ENCODE measurements around the gene MTAP. TPM values are rescaled to one million over a fixed set of nuclear protein-coding genes. Genes with fewer than 3 reads are reported as not detected.

Gene MTAP
- total RNA-seq, 4 donors from 2014 or later, result 3.6 to 65.8 (median 39.4) TPM

DNA sequence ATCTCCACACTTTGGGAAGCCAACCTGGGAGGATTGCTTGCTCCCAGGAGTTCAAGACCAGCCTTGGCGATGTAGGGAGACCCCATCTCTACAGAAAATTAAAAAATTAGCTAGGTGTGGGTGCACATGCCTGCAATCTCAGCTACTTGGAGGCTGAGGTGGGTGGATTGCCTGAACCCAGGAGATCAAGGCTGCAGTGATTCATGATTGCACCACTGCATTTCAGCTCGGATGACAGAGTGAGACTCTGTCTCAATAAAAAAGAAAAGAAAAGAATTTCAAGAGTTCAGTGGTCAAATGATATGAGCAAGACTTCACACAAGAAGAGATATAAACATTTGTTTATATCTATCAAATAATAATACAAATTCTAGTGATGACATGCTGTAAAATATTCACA lies 23.0 kb upstream of the MTAP start:
- intact Hi-C loops (cut with DNase I; ENCODE audit: low total_unique reads), result no loop called here
- TF ChIP-seq POLR2A (IDR thresholded peaks at IDR 0.05) (no peak), CTCF (IDR thresholded peaks at IDR 0.05) (no peak)
- H3K9me3 ChIP-seq, result no peaks in the 10 kb centered on the region
- no peak for DNase-seq
- H3K4me3 ChIP-seq, result no peak overlapping the region
- no peaks in the 10 kb centered on the region for H3K27me3 ChIP-seq
- no peak overlapping the region for H3K27ac ChIP-seq
- H3K4me1 ChIP-seq, result no peaks in the 10 kb centered on the region
- no peaks in the 10 kb centered on the region for H3K36me3 ChIP-seq

DNA sequence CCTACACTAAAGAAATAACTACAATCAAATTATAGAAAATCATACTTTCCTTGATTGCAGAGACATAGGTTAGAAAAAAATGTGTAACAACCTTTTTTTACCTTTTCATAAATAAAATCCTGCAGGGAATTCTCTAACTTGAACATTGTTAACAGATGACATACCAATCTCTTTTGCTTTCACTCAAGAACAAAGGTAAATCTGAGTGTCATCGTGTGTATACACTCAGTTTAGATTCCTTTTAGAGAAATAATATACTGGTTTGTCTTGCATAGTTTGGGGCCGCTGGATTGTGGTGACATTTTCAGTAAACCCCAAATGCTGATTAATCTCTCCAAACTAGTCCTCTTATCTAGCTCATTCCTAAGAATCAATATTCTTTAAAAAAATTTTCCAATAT lies 20.8 kb upstream of the MTAP start:
- TF ChIP-seq POLR2A (IDR thresholded peaks at IDR 0.05), result no peak
- TF ChIP-seq CTCF (IDR thresholded peaks at IDR 0.05), result no peak
- intact Hi-C loops (cut with DNase I; ENCODE audit: low total_unique reads), result loop anchor here (10.0 kb wide), 1 partner anchor 437 kb away; no protein-coding TSS in a partner anchor
- Histone ChIP-seq H3K36me3 (no peaks in the 10 kb centered on the region), H3K9me3 (no peaks in the 10 kb centered on the region), H3K4me3 (no peak overlapping the region), H3K4me1 (no peaks in the 10 kb centered on the region), H3K27me3 (no peaks in the 10 kb centered on the region), H3K27ac (no peak overlapping the region)
- no peak for DNase-seq

DNA sequence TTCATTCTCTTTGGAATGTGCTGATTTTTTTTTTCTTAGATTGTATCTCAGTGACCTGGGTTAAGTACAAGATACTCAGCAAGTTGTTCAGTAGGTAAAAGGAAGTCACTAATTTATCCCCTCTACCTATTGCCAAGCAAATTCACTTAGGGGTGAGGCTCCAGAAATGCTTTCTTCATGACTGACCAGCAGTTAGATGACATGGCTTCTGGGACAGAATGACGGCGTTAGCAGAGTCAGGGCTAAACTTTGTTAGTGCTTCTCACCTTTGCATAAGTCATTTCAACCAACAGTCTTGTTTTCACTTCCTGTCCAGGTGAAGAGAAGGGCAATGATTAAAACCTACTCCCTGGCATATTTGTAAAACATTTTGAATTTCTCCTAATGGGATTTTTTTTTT lies 20.2 kb upstream of the MTAP start:
- intact Hi-C loops (cut with DNase I; ENCODE audit: low total_unique reads), result loop anchor here (10.0 kb wide), 1 partner anchor 437 kb away; no protein-coding TSS in a partner anchor

GRCh38 chr9:21788752-21789151 lies 13.7 kb upstream of the MTAP start:
- H3K36me3 ChIP-seq, result no peaks in the 10 kb centered on the region
- no peaks in the 10 kb centered on the region for H3K9me3 ChIP-seq
- DNase-seq, result no peak
- no peak overlapping the region for H3K27ac ChIP-seq
- TF ChIP-seq CTCF (IDR thresholded peaks at IDR 0.05) (no peak), POLR2A (IDR thresholded peaks at IDR 0.05) (no peak)
- intact Hi-C loops (cut with DNase I; ENCODE audit: low total_unique reads), result loop anchor here (10.0 kb wide), 1 partner anchor 444 kb away; no protein-coding TSS in a partner anchor
- H3K4me3 ChIP-seq, result no peak overlapping the region
- no peaks in the 10 kb centered on the region for H3K4me1 ChIP-seq
- no peaks in the 10 kb centered on the region for H3K27me3 ChIP-seq

More for the DNA sequence above, 20.2 kb upstream of the MTAP start:
- Histone ChIP-seq H3K4me3 (no peak overlapping the region), H3K4me1 (no peaks in the 10 kb centered on the region), H3K36me3 (no peaks in the 10 kb centered on the region), H3K27me3 (no peaks in the 10 kb centered on the region), H3K9me3 (no peaks in the 10 kb centered on the region), H3K27ac (no peak overlapping the region)
- TF ChIP-seq POLR2A (IDR thresholded peaks at IDR 0.05) (no peak), CTCF (IDR thresholded peaks at IDR 0.05) (no peak)
- no peak for DNase-seq

- Histone ChIP-seq H3K4me3 (peak overlapping the region in 1 of 2 donors; percentile 16), H3K27me3 (no peaks in the 10 kb centered on the region), H3K27ac (no peak overlapping the region), H3K9me3 (no peaks in the 10 kb centered on the region), H3K4me1 (no peaks in the 10 kb centered on the region), H3K36me3 (no peaks in the 10 kb centered on the region)
- intact Hi-C loops (cut with DNase I; ENCODE audit: low total_unique reads), result loop anchor here (10.0 kb wide), 1 partner anchor 445 kb away; no protein-coding TSS in a partner anchor
- DNase-seq, result peak; percentile 29 to 57
- TF ChIP-seq CTCF (IDR thresholded peaks at IDR 0.05) (peak; percentile 73 to 81 (median 76)), POLR2A (IDR thresholded peaks at IDR 0.05) (no peak)
Measured at GRCh38 chr9:21789541-21790037, 12.8 kb upstream of the MTAP start.
